NB4 (cell line): Measurements from ENCODE around the gene DST.

Experiments used
- TF ChIP-seq, protein P1 (sequence below): IDR thresholded peaks from one replicate; pipeline ENCODE4 v1.5.1; 2012; ENCODE audit warnings: low read depth, low read length
- TF ChIP-seq, protein P2 (sequence below): IDR thresholded peaks from 2 replicates; pipeline ENCODE4 v1.6.1; 2011; ENCODE audit warnings: low read depth, low read length

DNA sequence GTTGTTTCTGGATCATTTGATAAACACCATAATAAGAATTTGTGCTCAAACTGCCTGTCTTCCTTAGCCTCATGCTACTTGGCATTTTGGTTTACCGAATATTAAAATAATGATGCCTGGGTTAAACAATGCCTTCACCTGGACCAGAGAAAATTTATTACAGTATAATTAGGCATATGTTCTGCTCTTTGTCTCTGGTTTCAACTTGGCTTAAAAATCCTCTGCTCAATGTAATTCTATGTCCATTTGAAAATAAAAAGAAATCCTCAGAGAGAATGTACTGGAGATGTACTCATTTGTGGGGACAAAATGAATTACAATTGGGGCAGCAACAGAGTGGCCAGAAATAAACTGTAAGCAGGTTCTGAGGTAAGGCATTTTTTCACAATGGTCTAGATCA, 95.0 kb downstream of the DST start:
- TF ChIP-seq, protein P1, sequence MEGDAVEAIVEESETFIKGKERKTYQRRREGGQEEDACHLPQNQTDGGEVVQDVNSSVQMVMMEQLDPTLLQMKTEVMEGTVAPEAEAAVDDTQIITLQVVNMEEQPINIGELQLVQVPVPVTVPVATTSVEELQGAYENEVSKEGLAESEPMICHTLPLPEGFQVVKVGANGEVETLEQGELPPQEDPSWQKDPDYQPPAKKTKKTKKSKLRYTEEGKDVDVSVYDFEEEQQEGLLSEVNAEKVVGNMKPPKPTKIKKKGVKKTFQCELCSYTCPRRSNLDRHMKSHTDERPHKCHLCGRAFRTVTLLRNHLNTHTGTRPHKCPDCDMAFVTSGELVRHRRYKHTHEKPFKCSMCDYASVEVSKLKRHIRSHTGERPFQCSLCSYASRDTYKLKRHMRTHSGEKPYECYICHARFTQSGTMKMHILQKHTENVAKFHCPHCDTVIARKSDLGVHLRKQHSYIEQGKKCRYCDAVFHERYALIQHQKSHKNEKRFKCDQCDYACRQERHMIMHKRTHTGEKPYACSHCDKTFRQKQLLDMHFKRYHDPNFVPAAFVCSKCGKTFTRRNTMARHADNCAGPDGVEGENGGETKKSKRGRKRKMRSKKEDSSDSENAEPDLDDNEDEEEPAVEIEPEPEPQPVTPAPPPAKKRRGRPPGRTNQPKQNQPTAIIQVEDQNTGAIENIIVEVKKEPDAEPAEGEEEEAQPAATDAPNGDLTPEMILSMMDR: no peak
- TF ChIP-seq, protein P2, sequence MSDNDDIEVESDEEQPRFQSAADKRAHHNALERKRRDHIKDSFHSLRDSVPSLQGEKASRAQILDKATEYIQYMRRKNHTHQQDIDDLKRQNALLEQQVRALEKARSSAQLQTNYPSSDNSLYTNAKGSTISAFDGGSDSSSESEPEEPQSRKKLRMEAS: no peak
